HG02610 (cell line): ENCODE data around the gene EIF4E.
A peak's percentile ranks its signal among the peaks of the same experiment; 100 is the strongest.
"Not testable (repeated sequence)": the region's sequence is repeated elsewhere in the genome, so short reads cannot be mapped to it uniquely, and the experiment has no call there.

Experiments
- ATAC-seq: cut with Tn5 transposase; IDR thresholded peaks from one replicate; pipeline ENCODE4 v1.9.1; 2021; ENCODE audit warnings: mild to moderate bottlenecking, moderate library complexity; ENCODE audit not compliant: unreplicated experiment

Gene EIF4E

DNA sequence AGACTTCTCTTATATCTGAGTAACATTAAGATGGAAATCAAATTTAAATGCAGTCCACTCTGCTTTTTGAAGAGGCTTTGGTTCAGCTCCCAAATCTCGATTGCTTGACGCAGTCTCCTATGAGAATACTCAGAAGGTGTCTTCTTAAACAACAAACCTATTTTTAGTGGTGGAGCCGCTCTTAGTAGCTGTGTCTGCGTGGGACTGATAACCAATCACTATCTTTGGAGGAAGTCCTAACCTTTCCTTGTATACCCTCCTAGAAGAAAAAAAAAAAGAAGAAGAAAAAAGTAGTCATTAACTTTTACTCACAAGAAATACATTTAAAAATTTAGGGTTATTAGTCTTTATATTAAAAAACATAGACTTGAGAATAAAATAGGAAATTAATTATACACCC, 48.0 kb downstream of the EIF4E start:
- not testable (repeated sequence) for ATAC-seq

- ATAC-seq = peak; percentile 63
These were observed 49.4 kb downstream of the EIF4E start for GRCh38 chr4:98879515-98879914.

- no peak for ATAC-seq
These were observed 55.9 kb downstream of the EIF4E start for GRCh38 chr4:98873059-98873458.

DNA sequence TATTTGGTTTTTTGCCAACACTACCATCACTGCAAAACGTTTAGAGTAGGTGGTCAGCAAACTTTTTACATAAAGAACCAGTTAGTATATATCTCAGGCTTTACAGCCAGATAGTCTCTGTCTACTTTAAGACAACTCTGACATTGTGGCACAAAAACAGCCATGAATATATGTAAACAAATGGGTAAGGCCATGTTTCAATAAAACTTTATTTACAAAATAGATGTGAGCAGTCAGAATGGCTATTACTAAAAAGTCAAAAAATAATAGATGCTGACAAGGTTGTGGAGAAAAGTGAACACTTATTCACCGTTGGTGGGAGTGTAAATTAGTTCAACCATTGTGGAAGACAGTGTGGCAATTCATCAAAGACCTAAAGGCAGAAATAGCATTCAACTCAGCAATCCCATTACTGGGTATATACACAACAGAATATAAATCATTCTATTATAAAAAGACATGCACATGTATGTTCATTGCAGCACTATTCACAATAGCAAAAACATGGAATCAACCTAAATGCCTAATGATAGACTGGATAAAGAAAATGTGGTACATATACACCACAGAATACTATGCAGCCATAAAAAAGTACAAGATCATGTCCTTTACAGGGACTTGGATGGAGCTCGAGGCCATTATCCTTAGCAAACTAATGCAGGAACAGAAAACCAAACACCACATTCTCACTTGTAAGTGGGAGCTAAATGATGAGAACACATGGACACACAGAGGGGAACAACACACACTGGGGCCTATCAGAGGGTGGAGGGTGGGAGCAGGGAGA, 56.6 kb downstream of the EIF4E start:
- ATAC-seq = not testable (repeated sequence)

DNA sequence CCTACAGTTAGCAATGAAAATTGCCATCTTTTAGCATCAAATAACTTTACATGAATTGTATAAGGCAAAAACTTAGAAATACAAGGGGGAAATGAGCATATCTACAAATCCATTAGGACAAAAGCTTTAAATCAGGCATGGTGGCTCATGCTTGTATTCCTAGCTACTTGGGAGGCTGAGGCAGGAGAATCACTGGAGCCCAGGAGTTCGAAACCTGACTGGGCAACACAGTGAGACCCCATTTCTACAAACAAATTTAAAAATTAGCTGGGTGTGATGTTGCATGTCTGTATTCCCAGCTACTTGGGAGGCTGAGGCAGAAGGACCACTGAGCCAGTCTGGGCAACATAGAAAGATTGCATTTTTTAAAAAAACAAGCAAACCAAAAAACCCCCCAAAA, 61.3 kb downstream of the EIF4E start:
- no peak for ATAC-seq

- ATAC-seq = no peak
These were observed 63.9 kb downstream of the EIF4E start for GRCh38 chr4:98865059-98865458.

DNA sequence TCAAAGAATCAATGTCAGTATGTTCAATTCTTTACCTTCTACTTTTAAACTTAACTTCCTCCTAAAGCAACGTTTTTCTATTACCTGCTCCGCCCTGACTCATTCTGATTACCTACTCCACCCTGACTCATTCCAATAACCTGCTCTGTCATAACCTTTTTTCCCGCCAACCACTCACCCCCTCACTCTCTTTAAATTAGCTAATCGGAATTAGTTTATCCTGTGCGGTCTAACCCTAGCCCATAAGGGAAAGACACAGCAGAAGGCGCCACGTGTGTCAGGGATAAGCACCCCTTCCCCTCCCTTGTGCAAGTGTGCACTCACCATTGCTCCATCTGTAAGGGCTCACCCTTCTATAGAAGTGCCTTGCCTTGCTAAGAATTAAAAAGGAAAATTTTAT, 64.4 kb downstream of the EIF4E start:
- no peak for ATAC-seq

DNA sequence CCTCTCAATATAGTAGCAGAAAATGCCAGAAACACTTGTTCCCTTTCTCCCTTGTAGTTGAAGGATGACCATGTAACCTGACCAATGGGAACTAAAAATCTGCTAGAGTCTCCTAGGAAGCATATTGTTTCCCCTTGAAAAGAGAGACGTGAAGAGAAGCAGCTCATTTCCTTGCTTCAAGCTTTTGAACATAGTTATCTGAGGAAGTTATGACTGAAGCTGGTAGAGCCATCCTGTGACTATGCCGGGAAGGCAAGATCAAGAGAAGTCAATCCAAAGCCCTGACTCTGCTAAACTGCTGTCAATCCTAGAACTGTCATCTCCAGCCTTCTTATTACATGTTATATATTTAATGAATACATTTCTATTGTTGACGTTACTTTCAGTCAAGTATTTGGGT, 66.6 kb downstream of the EIF4E start:
- ATAC-seq = no peak

DNA sequence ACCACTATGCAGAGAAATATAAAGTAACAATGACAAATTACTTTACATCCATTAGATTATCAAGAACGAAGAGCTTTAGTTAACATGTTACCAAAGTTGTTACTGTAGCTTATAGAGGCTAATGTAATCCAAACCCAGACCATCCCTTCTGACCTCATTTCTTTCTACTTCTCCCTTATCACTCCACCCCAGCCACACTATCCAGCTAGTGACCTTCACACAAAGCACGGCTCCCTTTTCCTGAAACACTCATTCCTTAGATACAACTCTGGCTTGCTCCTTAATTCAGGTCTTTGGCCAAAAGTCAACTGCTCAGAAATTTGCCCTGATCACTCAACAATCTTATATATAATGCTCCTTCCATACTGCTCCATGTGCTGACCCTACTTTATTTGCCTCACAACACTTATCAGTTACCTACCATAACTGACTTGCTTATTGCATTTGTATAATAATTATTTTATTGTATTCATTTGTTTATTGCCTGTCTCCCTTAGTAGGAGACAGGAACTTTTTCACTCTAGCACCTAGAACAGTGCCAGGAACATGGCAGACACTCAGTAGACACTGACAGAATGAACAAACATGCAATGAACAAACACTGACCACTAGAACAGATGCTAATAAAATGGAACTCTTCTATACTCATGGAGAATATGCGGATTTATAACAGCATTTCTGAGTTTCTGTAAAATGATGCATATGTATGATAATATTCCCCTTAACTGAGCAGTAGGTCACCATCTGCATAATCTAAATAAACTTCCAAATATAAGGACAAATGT, 67.6 kb downstream of the EIF4E start:
- no peak for ATAC-seq

DNA sequence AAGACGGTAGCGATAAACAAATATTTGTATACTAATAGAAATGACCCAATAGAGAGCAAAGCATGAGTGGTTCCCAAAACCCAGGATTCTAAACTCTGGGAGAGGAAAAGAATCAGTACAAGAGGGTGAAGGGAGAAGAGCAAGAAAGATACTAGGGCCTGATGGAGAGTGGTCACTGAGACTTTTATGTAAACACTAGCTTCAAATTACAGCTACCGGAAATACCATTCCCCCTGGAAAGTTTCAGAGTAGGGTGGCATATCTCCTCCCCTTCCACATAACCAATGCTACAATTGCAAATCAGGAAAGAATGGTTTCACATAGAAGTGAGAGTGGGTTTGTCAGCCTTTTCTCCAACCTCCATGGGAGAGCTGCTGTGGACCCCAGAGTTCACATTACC, 77.1 kb downstream of the EIF4E start:
- no peak for ATAC-seq

GRCh38 chr4:98850937-98851336, 78.0 kb downstream of the EIF4E start:
- no peak for ATAC-seq

- ATAC-seq = no peak
These were observed 80.5 kb downstream of the EIF4E start for GRCh38 chr4:98848448-98848847.

DNA sequence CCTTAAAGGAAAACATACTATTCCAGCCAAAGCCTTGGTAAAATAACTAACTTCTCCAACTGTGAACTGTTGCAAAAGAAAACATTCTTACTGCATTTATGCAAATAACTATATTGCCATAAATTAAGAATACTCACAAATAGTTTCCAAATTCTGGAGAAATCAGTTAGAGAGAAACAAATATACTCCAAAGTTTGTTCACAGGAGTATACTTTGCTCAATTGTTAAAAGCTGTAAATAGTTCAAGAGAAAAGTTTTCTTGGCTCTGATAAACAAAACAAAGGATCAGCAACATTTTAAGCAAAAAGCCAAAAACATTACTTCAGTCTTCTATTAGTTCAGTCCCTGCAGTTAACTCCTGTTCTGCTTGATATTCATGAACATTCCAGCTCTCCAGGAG, 83.0 kb downstream of the EIF4E start:
- no peak for ATAC-seq

GRCh38 chr4:98842917-98843316, 86.0 kb downstream of the EIF4E start:
- ATAC-seq = not testable (repeated sequence)

DNA sequence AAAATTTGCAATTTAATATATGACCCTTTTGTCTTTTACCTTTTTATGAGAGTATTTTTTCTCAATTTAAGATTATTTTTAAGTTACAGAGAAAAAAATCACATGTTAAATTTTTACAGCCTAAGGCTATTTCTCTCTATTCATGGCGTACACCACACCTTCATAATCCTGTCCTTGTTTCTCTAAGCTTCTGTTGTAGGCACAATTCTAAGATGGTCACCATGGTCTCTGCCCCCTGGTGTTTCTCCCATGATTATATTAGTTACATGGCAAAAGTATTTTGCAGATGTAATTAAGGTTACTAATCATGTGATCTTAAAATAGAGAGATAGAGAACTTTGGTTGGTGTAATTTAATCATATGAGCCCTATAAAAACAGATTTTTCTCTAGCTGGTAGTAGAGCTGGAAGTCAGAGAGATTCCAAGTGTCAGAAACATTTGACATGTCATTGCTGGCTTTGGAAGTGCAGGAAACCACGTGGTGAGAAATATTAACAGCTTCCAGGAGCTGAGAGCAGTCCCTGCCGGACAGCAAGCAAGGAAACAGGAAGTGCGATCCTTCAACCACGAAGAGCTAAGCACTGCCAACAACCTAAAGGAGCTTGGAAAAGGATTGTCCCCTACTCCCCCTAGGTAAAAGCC, 89.8 kb downstream of the EIF4E start:
- ATAC-seq = no peak

DNA sequence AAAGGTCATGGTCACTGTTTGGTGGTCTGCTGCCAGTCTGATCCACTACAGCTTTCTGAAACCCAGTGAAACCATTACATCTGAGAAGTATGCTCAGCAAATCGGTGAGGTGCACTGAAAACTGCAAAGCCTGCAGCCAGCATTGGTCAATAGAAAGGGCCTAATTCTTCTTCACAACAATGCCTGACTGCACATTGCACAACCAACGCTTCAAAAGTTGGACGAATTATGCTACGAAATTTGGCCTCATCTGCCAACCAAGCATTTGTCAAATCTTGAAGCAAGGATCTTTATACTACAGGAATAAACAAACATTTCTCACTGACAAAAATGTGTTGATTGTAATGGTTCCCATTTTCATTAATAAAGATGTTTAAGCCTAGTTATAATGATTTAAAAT, 90.4 kb downstream of the EIF4E start:
- ATAC-seq = no peak

GRCh38 chr4:98833384-98833783, 95.5 kb downstream of the EIF4E start:
- no peak for ATAC-seq

GRCh38 chr4:98831036-98831435, 97.9 kb downstream of the EIF4E start:
- ATAC-seq = not testable (repeated sequence)
